Ectodermal cell (in vitro differentiated cells): ENCODE data around the gene HAO2.

Source experiments
- H3K27ac ChIP-seq: 2 replicates; pipeline ENCODE4 v1.7.0; 2013; ENCODE audit warnings: mild to moderate bottlenecking, low read depth, low read length; ENCODE audit not compliant: insufficient read depth, poor library complexity, severe bottlenecking
- H3K27me3 ChIP-seq: 2 replicates; pipeline ENCODE4 v1.7.0; 2013; ENCODE audit warnings: mild to moderate bottlenecking, low read length; ENCODE audit not compliant: insufficient read depth, control insufficient read depth, poor library complexity, severe bottlenecking
- H3K36me3 ChIP-seq: one replicate; pipeline ENCODE4 v1.7.0; 2013; ENCODE audit warnings: low read length; ENCODE audit not compliant: control insufficient read depth, insufficient read depth
- H3K4me1 ChIP-seq: one replicate; pipeline ENCODE4 v1.7.0; 2013; ENCODE audit warnings: low read length; ENCODE audit not compliant: control insufficient read depth, insufficient read depth
- H3K4me3 ChIP-seq: 2 replicates; pipeline ENCODE4 v1.7.0; 2013; ENCODE audit warnings: low read depth, low read length, control low read depth; ENCODE audit not compliant: insufficient read depth
- H3K9me3 ChIP-seq: 2 replicates; pipeline ENCODE4 v1.7.0; 2013; ENCODE audit warnings: mild to moderate bottlenecking, low read length, moderate library complexity; ENCODE audit not compliant: control insufficient read depth
- WGBS, 2 experiments: methylation state at CpG; one replicate each; pipeline ENCODE4 v1.1.7; 2013; ENCODE audit warnings: missing lambda C conversion rate in 2 of 2; 5-methylcytosine and 5-hydroxymethylcytosine counted together

HAO2 gene

DNA sequence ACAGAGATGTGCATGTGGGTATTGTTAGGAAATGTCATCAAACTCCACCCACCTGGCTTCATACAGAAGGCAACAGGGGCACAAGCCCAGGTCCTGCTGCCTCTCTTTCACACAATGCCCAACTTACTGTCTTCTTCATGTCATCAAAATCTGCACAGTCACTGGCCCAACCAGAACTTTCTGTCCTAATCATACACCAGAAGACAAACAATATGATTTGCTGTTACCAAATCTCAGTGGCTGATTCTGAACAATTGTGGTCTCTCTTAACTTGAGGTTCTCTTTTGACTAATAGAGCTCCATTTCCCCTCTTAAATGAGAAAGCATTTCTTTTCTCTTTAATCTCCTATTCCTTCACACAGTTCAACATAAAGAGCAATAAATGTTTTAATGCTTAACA, 54.0 kb downstream of the HAO2 start:
- Histone ChIP-seq H3K36me3 (no peaks in the 10 kb centered on the region), H3K4me3 (no peak overlapping the region), H3K9me3 (no peaks in the 10 kb centered on the region), H3K27me3 (no peaks in the 10 kb centered on the region), H3K4me1 (no peaks in the 10 kb centered on the region), H3K27ac (no peak overlapping the region)

DNA sequence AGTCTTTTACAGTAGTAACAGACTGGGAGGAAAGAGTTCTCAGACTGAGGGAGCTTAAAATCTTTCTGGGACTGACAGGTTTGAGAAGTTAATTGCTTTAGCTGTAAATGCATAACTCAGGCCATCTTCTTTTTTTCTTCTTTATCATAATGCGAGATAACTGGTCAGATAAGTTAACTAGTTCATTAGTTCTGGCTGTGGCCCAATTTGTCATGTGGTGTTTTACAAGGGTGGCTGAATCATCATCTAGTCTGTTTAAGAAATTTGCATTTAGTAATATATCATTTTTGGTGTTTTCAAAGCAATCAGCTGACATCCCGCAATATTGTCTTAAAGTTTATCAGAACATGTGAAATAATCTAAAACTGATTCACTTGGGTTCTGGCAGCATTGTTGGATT, 60.4 kb downstream of the HAO2 start:
- Histone ChIP-seq H3K4me3 (no peak overlapping the region), H3K9me3 (no peaks in the 10 kb centered on the region), H3K4me1 (no peaks in the 10 kb centered on the region), H3K27ac (no peak overlapping the region), H3K27me3 (no peaks in the 10 kb centered on the region), H3K36me3 (no peaks in the 10 kb centered on the region)
- WGBS, 2 experiments: 91 to 100% methylated on average over 1 to 2 of the region's 2 CpGs

GRCh38 chr1:119429687-119430086, 61.1 kb downstream of the HAO2 start:
- Histone ChIP-seq H3K4me1 (no peaks in the 10 kb centered on the region), H3K36me3 (no peaks in the 10 kb centered on the region), H3K27me3 (no peaks in the 10 kb centered on the region), H3K27ac (no peak overlapping the region), H3K4me3 (no peak overlapping the region), H3K9me3 (no peaks in the 10 kb centered on the region)
- WGBS, 2 experiments: 84 to 92% methylated on average over 4 of the region's 4 CpGs

DNA sequence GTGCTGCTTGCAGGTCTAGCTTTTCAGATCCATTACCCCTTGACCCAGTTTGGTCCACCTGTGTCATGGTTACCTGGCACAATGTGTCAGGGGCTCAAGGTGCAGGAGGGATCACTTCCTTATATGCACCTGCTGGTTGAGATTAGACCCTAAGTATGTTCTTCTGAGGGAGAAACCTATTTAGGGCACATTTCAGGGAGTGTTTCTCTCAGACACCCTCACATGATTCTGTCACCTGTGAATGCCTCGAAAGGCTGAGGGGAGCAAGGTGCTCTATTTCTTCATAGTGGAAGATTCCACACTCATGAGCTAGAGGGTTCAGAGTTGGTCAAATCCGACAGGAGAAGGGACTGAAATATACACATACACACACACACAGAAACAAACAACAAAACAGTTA, 61.9 kb downstream of the HAO2 start:
- Histone ChIP-seq H3K27ac (no peak overlapping the region), H3K27me3 (no peaks in the 10 kb centered on the region), H3K4me1 (no peaks in the 10 kb centered on the region), H3K36me3 (no peaks in the 10 kb centered on the region), H3K9me3 (no peaks in the 10 kb centered on the region), H3K4me3 (no peak overlapping the region)
- WGBS, 2 experiments: 89 to 90% methylated on average over 2 of the region's 2 CpGs

- Histone ChIP-seq H3K9me3 (no peaks in the 10 kb centered on the region), H3K27ac (no peak overlapping the region), H3K27me3 (no peaks in the 10 kb centered on the region), H3K36me3 (no peaks in the 10 kb centered on the region), H3K4me3 (no peak overlapping the region), H3K4me1 (no peaks in the 10 kb centered on the region)
- WGBS, 2 experiments: 92 to 93% methylated on average over 3 of the region's 3 CpGs
These were observed 63.3 kb downstream of the HAO2 start for GRCh38 chr1:119431836-119432235.

- WGBS, 2 experiments: 94 to 98% methylated on average over 3 of the region's 3 CpGs
- Histone ChIP-seq H3K27me3 (no peaks in the 10 kb centered on the region), H3K4me1 (no peaks in the 10 kb centered on the region), H3K4me3 (no peak overlapping the region), H3K9me3 (no peaks in the 10 kb centered on the region), H3K36me3 (no peaks in the 10 kb centered on the region), H3K27ac (no peak overlapping the region)
These were observed 66.5 kb downstream of the HAO2 start for GRCh38 chr1:119435052-119435451.

DNA sequence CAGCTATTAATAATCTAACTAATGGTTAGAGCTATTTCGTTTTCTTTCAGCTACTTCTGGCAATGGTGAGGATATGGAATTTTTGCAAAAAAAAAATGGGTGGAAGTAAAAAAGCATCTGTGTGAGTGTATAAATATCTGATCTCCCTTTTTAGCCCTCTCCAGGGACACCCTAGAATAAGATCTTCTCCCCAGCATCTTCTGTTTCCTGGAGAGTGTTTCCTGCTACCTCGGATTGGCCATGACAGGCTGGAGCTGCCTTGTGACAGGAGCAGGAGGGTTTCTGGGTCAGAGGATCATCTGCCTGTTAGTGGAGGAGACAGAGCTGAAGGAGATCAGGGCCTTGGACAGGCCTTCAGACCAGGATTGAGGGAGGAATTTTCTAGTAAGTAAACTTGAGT, 70.2 kb downstream of the HAO2 start:
- Histone ChIP-seq H3K4me1 (no peaks in the 10 kb centered on the region), H3K36me3 (no peaks in the 10 kb centered on the region), H3K27me3 (no peaks in the 10 kb centered on the region), H3K9me3 (no peaks in the 10 kb centered on the region), H3K4me3 (no peak overlapping the region), H3K27ac (no peak overlapping the region)
- 85 to 92% methylated on average over 2 of the region's 2 CpGs for WGBS, 2 experiments

- H3K27me3 ChIP-seq: no peaks in the 10 kb centered on the region
- 87 to 92% methylated on average over 8 of the region's 8 CpGs for WGBS, 2 experiments
- no peak overlapping the region for H3K27ac ChIP-seq
- H3K36me3 ChIP-seq: no peaks in the 10 kb centered on the region
- no peak overlapping the region for H3K4me3 ChIP-seq
- H3K9me3 ChIP-seq: no peaks in the 10 kb centered on the region
- no peaks in the 10 kb centered on the region for H3K4me1 ChIP-seq
These were observed 72.2 kb downstream of the HAO2 start for GRCh38 chr1:119440721-119441307.

- 95 to 97% methylated on average over 6 of the region's 6 CpGs for WGBS, 2 experiments
- no peaks in the 10 kb centered on the region for H3K9me3 ChIP-seq
- H3K4me3 ChIP-seq: no peak overlapping the region
- no peak overlapping the region for H3K27ac ChIP-seq
- H3K27me3 ChIP-seq: no peaks in the 10 kb centered on the region
- H3K4me1 ChIP-seq: no peaks in the 10 kb centered on the region
- H3K36me3 ChIP-seq: no peaks in the 10 kb centered on the region
These were observed 74.2 kb downstream of the HAO2 start for GRCh38 chr1:119442756-119443155.
